Endothelial cell (in vitro differentiated cells): ENCODE measurements around the gene COA6. TPM values are rescaled to one million over a fixed set of nuclear protein-coding genes. Genes with fewer than 3 reads are reported as not detected.

Source experiments
- DNase-seq: peaks from one replicate; pipeline ENCODE4 v3.0.0; 2021; ENCODE audit warnings: low spot score
- H3K27ac Mint-ChIP-seq: one replicate; pipeline ENCODE4 v1.8.0; 2021; ENCODE audit warnings: mixed read lengths, inconsistent platforms; ENCODE audit not compliant: unreplicated experiment
- H3K27me3 Mint-ChIP-seq: one replicate; pipeline ENCODE4 v1.8.0; 2021; ENCODE audit warnings: mild to moderate bottlenecking, moderate library complexity, mixed read lengths, inconsistent platforms; ENCODE audit not compliant: unreplicated experiment
- H3K36me3 Mint-ChIP-seq: one replicate; pipeline ENCODE4 v1.8.0; 2021; ENCODE audit warnings: mild to moderate bottlenecking, low read depth, mixed read lengths, inconsistent platforms; ENCODE audit not compliant: unreplicated experiment
- H3K4me1 Mint-ChIP-seq: one replicate; pipeline ENCODE4 v1.8.0; 2021; ENCODE audit warnings: mild to moderate bottlenecking, mixed read lengths, inconsistent platforms; ENCODE audit not compliant: unreplicated experiment
- H3K4me3 Mint-ChIP-seq: one replicate; pipeline ENCODE4 v1.8.0; 2021; ENCODE audit warnings: mild to moderate bottlenecking, mixed read lengths, inconsistent platforms; ENCODE audit not compliant: unreplicated experiment
- H3K9me3 Mint-ChIP-seq: one replicate; pipeline ENCODE4 v1.8.0; 2021; ENCODE audit warnings: mixed read lengths, inconsistent platforms; ENCODE audit not compliant: unreplicated experiment
- CTCF ChIP-seq: fragments of 200-600 bp; sonication (generic); IDR thresholded peaks from one replicate; pipeline ENCODE4 v1.5.0; 2021; ENCODE audit warnings: antibody characterized with exemption; ENCODE audit not compliant: unreplicated experiment
- total RNA-seq: library from RNA; stranded (reverse); fragmentation: NEBNext Ultra II Directional; extraction: Animal tissue kit (Norgen Biotek cat#: 25700); gene quantifications from one replicate; pipeline ENCODE4 v1.2.1, GENCODE V29; 2021; ENCODE audit not compliant: unreplicated experiment

Gene COA6
- total RNA-seq, 1 donor from 2014 or later: 21.2 TPM

DNA sequence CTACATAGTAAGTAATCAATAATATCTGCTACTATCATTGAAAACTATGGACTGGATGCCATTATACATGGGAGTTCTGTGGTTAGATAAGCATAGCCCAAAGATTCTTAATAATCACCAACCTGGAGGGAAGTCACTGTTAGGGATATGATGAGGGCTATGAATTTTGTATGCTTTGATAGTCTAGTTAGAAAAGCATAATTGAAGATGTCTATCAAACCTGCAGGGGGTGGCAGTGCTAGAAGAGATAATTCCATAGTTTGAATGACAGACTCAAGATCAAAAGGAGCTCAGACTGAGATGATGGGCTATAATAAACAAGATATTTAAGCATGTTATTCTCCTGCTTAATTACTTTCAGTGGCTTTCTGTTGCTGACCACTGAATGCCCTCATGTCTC is 15.4 kb upstream of the COA6 start:
- no peak for DNase-seq
- no peak overlapping the region for H3K4me3 Mint-ChIP-seq
- no peaks in the 10 kb centered on the region for H3K9me3 Mint-ChIP-seq
- H3K36me3 Mint-ChIP-seq: no peaks in the 10 kb centered on the region
- H3K27ac Mint-ChIP-seq: no peak overlapping the region
- no peak for TF ChIP-seq CTCF
- H3K4me1 Mint-ChIP-seq: peaks cover 12% of the 10 kb centered on the region
- H3K27me3 Mint-ChIP-seq: peaks cover 6% of the 10 kb centered on the region

DNA sequence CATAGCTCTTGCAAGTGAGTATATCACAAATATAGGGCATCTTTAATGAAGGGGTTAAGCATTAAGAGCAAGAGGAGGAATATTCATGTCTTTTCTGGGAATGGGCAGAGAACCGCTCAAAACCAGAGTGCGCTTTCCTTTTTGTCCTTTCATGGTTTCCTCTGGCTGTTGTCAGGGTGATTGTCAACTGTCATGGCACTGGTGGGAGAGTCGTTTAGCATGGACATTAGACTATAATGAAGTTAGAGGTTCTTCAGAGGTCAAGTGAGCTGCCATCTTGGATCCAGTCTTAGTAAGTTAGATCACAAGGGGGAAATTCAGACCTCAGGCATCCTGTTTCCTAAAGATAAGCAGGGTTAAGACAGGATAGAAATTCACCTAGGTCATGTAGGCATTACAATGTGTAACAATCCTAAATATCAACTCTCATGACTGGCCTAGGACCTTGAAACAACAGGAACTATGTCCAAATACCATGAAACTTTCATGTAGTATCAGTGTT is 12.1 kb upstream of the COA6 start:
- DNase-seq: no peak
- H3K9me3 Mint-ChIP-seq: no peaks in the 10 kb centered on the region

GRCh38 chr1:234362558-234362957 is 10.7 kb upstream of the COA6 start:
- no peak overlapping the region for H3K4me3 Mint-ChIP-seq
- H3K27ac Mint-ChIP-seq: no peak overlapping the region
- no peak for TF ChIP-seq CTCF
- peaks cover 8% of the 10 kb centered on the region for H3K27me3 Mint-ChIP-seq
- no peaks in the 10 kb centered on the region for H3K9me3 Mint-ChIP-seq
- no peaks in the 10 kb centered on the region for H3K36me3 Mint-ChIP-seq
- no peak for DNase-seq
- H3K4me1 Mint-ChIP-seq: peaks cover 7% of the 10 kb centered on the region

More for the DNA sequence above, 12.1 kb upstream of the COA6 start:
- TF ChIP-seq CTCF: no peak
- peaks cover 8% of the 10 kb centered on the region for H3K27me3 Mint-ChIP-seq
- peak overlapping the region; percentile 38 for H3K27ac Mint-ChIP-seq
- H3K4me3 Mint-ChIP-seq: no peak overlapping the region
- H3K4me1 Mint-ChIP-seq: peaks cover 7% of the 10 kb centered on the region
- H3K36me3 Mint-ChIP-seq: no peaks in the 10 kb centered on the region

- no peaks in the 10 kb centered on the region for H3K36me3 Mint-ChIP-seq
- peaks cover 3% of the 10 kb centered on the region for H3K27me3 Mint-ChIP-seq
- no peak for DNase-seq
- H3K9me3 Mint-ChIP-seq: no peaks in the 10 kb centered on the region
- no peak overlapping the region for H3K27ac Mint-ChIP-seq
- H3K4me1 Mint-ChIP-seq: peaks cover 6% of the 10 kb centered on the region
- H3K4me3 Mint-ChIP-seq: no peak overlapping the region
- TF ChIP-seq CTCF: no peak
Observed at GRCh38 chr1:234368320-234369032, 4.8 kb upstream of the COA6 start.

GRCh38 chr1:234369033-234369430 is 4.2 kb upstream of the COA6 start:
- H3K27ac Mint-ChIP-seq: no peak overlapping the region
- DNase-seq: no peak
- no peak for TF ChIP-seq CTCF
- peaks cover 3% of the 10 kb centered on the region for H3K27me3 Mint-ChIP-seq
- H3K36me3 Mint-ChIP-seq: no peaks in the 10 kb centered on the region
- H3K4me3 Mint-ChIP-seq: no peak overlapping the region
- no peaks in the 10 kb centered on the region for H3K9me3 Mint-ChIP-seq
- peaks cover 7% of the 10 kb centered on the region for H3K4me1 Mint-ChIP-seq
